Karpas-422 (cell line): ENCODE data around the gene SHISAL2A. TPM values are rescaled to one million over a fixed set of nuclear protein-coding genes. Genes with fewer than 3 reads are reported as not detected.

Experiments used
- DNase-seq: peaks from one replicate; pipeline ENCODE4 v3.0.0-alpha.2; 2015
- H2AFZ ChIP-seq: fragments of 200-600 bp; sonication (generic); 2 replicates; pipeline ENCODE4 v1.6.1; 2014; ENCODE audit warnings: antibody characterized with exemption, low read length, mixed read lengths
- H3K27ac ChIP-seq: fragments of 200-600 bp; sonication (generic); 2 replicates; pipeline ENCODE4 v1.5.1; 2014; ENCODE audit warnings: mild to moderate bottlenecking, low read length, moderate library complexity
- H3K27me3 ChIP-seq: fragments of 200-600 bp; sonication (generic); 2 replicates; pipeline ENCODE4 v1.6.1; 2014; ENCODE audit warnings: low read length, mixed read lengths
- H3K36me3 ChIP-seq: fragments of 200-600 bp; sonication (generic); 2 replicates; pipeline ENCODE4 v1.6.1; 2014; ENCODE audit warnings: low read length, mixed read lengths; ENCODE audit not compliant: insufficient read depth
- H3K4me1 ChIP-seq: fragments of 200-600 bp; sonication (generic); 2 replicates; pipeline ENCODE4 v1.6.1; 2014; ENCODE audit warnings: mild to moderate bottlenecking, low read length, mixed read lengths
- H3K4me2 ChIP-seq: fragments of 200-600 bp; sonication (generic); 2 replicates; pipeline ENCODE4 v1.6.1; 2014; ENCODE audit warnings: low read length, low read depth, mild to moderate bottlenecking; ENCODE audit not compliant: poor library complexity, severe bottlenecking
- H3K4me3 ChIP-seq: fragments of 200-600 bp; sonication (generic); 2 replicates; pipeline ENCODE4 v1.5.1; 2014; ENCODE audit warnings: mild to moderate bottlenecking, antibody characterized with exemption, low read length, mixed read lengths
- H3K79me2 ChIP-seq: fragments of 200-600 bp; sonication (generic); 2 replicates; pipeline ENCODE4 v1.6.1; 2014; ENCODE audit warnings: mild to moderate bottlenecking, low read length, mixed read lengths
- H3K9ac ChIP-seq: fragments of 200-600 bp; sonication (generic); 2 replicates; pipeline ENCODE4 v1.6.0; 2014; ENCODE audit warnings: low read length
- H3K9me2 ChIP-seq: fragments of 200-600 bp; sonication (generic), shearing (Covaris generic); replicated peaks from 2 replicates; pipeline ENCODE4 v1.6.0; 2014; ENCODE audit warnings: mild to moderate bottlenecking, low read length, moderate library complexity; ENCODE audit not compliant: insufficient read depth
- H3K9me3 ChIP-seq: fragments of 300-700, 200-600 bp; sonication (generic); 2 replicates; pipeline ENCODE4 v1.6.1; 2014; ENCODE audit warnings: low read length, mixed read lengths
- H4K20me1 ChIP-seq: fragments of 200-600 bp; sonication (generic); 2 replicates; pipeline ENCODE4 v1.6.1; 2014; ENCODE audit warnings: mild to moderate bottlenecking, antibody characterized with exemption, low read length, low read depth; ENCODE audit not compliant: insufficient read depth
- total RNA-seq: library from RNA; depleted of rRNA; stranded (reverse); fragments of >200 nt; shearing (Covaris generic); gene quantifications from 2 replicates; pipeline ENCODE4 v1.2.3, GENCODE V29; 2014; ENCODE audit warnings: low replicate concordance; rRNA removed

SHISAL2A gene
- total RNA-seq, 1 experiment from 2014 or later = not detected

DNA sequence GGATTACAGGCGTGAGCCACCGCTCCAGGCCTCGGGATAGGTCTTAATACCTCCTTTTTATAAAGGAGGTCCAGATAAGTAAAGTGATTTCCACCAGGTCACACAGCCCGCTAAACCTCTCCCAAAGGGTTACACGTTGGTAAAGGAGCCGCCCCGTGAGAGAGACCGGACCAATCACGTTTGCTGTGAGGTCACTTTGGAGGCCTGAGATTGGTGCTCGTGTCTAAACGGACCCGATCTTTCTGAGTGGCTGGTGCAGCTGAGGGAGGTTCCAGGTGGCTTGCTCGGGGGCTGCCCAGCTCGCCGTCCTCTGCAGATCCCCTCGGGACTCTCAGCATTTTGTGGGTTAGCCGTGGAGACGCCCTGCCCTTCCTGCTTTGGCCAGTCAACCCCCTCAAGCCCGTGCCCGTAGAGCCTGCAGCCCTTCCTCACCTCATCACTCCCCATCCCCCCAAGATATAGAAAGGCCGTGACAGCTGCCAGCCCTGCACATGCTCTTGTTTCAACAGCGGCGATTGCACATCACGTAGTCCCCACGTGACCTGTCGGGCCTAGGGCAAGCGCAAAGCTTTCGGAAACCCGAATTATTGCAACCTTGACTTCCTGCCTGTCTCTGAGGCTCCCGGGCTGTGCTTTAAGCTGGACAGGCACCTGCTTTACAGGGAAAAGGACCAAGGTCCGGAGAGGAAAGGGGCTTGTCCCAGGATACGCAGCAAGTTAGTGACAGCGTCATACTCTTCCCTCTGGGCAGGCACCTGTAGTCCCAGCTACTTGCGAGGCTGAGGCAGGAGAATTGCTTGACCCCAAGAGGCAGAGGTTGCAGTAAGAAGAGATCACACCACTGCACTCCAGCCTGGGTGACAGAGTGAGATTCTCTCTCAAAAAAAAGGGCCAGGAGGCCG is 70.2 kb downstream of the SHISAL2A start:
- peak overlapping the region; percentile 67 for H3K4me2 ChIP-seq
- no peaks in the 10 kb centered on the region for H3K9me2 ChIP-seq
- no peaks in the 10 kb centered on the region for H3K9me3 ChIP-seq
- H2AFZ ChIP-seq = peak overlapping the region; percentile 41
- peak overlapping the region; percentile 21; the same call in 1 of the 2 replicates for H3K27ac ChIP-seq
- peaks cover 22% of the 10 kb centered on the region for H3K4me1 ChIP-seq
- peak overlapping the region; percentile 65 for H3K4me3 ChIP-seq
- H3K27me3 ChIP-seq = no peaks in the 10 kb centered on the region
- H3K36me3 ChIP-seq = no peaks in the 10 kb centered on the region
- peaks cover 6% of the 10 kb centered on the region for H3K79me2 ChIP-seq
- DNase-seq = peak; percentile 97
- no peaks in the 10 kb centered on the region for H4K20me1 ChIP-seq
- H3K9ac ChIP-seq = peak overlapping the region; percentile 72

DNA sequence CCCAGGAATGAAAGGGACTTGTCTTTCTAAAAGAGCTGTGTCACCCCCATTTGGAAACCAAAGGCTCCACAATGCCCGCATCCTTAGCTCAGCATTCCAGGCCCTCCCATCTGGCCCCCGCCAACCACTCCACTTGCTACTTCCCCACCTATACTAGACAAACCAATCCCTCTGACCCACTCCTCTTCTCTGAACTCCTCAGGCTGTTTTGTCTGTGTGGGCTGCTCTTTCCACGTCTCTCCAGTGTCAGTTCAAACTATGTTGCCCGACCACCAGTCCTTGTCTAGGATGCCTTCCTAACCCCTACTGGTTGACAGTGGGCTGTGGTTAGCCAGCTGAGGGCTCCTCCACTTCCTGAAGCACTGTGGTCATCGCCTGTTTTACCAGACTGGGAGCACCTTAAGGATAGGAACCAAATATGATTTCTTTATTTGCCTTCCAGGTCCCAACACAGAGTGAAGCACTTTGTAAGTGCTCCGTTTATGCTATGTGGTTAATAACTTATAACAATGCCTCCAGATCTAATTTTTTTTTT is 73.2 kb downstream of the SHISAL2A start:
- Histone ChIP-seq H3K4me3 (no peak overlapping the region), H3K27me3 (no peaks in the 10 kb centered on the region), H4K20me1 (no peaks in the 10 kb centered on the region)

More for the DNA sequence above, 73.2 kb downstream of the SHISAL2A start:
- Histone ChIP-seq H3K27ac (no peak overlapping the region), H3K4me2 (no peak overlapping the region), H3K9me2 (no peaks in the 10 kb centered on the region), H3K4me1 (peaks cover 15% of the 10 kb centered on the region), H2AFZ (no peak overlapping the region), H3K36me3 (no peaks in the 10 kb centered on the region), H3K9me3 (no peaks in the 10 kb centered on the region), H3K79me2 (no peaks in the 10 kb centered on the region), H3K9ac (no peak overlapping the region)
- no peak for DNase-seq

Other genes starting within 250 kb of the SHISAL2A start
- 9.9 and 14.6 TPM in 2 replicates for gene ORC1, start 228.7 kb upstream of the SHISAL2A start, total RNA-seq
- gene PRPF38A, start 228.6 kb upstream of the SHISAL2A start, total RNA-seq = 17.1 and 26.3 TPM in 2 replicates
- gene TUT4, start 80.1 kb upstream of the SHISAL2A start, total RNA-seq = 53.6 and 97.8 TPM in 2 replicates
- 90.5 and 90.8 TPM in 2 replicates for gene GPX7, start 30.8 kb upstream of the SHISAL2A start, total RNA-seq
- 10.8 and 11.3 TPM in 2 replicates for gene COA7, start 65.2 kb downstream of the SHISAL2A start, total RNA-seq
- gene ZYG11B, start 93.3 kb downstream of the SHISAL2A start, total RNA-seq = 10.8 and 25.6 TPM in 2 replicates
- gene ZYG11A, start 209.6 kb downstream of the SHISAL2A start, total RNA-seq = not detected in 2 replicates